Endometrial microvascular endothelial cells (primary cell): ENCODE results near the gene MYL7. TPM values are rescaled to one million over a fixed set of nuclear protein-coding genes. Genes with fewer than 3 reads are reported as not detected.
"Not testable (repeated sequence)": the region's sequence is repeated elsewhere in the genome, so short reads cannot be mapped to it uniquely, and the experiment has no call there.

ENCODE experiments used
- in situ Hi-C: cut with HindIII; loops from 2 replicates; pipeline ENCODE4 v1.10.0; 2017; ENCODE audit warnings: low sequenced_read_pairs, low pct_unique_long_range_greater_than_20kb; ENCODE audit errors: inconsistent ontology term
- total RNA-seq: library from RNA; depleted of rRNA; stranded (reverse); fragments of >200 nt; gene quantifications from one replicate; pipeline ENCODE4 v1.2.3, GENCODE V29; 2015; ENCODE audit errors: inconsistent ontology term

The MYL7 gene
- total RNA-seq, 1 donor from 2014 or later = not detected

DNA sequence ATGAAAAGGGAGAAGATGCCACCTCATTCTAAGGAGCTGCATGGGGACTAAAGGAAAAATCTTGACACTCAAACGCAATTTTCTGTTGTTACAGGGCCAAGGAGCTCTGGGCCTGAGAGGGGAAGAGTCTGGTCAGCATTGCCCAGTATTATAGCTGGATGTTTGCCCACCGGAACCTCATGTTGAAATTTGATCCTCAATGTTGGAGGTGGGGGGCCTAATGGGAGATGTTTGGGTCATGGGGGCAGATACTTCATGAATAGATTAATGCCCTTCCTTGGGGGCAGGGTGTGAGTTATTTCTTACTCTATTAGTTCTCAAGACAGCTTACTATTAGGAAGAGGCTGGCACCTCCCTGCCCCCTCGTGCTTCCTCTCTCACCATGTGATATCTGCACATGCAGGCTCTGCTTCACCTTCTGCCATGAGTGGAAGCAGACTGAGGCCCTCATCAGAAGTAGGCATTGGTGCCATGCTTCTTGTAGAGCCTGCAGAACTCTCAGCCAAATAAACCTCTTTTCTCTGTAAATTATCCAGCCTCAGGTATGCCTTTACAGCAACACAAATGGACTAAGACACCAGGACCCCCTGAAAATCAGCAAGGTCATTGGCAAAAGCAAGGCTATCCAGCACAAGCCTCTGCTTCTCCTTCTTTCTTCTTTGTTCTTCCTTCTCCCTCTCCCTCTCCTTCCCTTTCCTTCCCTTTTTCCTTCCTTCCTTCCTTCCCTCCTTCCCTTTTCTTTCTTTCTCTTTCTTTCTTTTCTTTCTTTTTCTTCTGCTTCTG, 33.0 kb upstream of the MYL7 start:
- in situ Hi-C loops = no loop called here

DNA sequence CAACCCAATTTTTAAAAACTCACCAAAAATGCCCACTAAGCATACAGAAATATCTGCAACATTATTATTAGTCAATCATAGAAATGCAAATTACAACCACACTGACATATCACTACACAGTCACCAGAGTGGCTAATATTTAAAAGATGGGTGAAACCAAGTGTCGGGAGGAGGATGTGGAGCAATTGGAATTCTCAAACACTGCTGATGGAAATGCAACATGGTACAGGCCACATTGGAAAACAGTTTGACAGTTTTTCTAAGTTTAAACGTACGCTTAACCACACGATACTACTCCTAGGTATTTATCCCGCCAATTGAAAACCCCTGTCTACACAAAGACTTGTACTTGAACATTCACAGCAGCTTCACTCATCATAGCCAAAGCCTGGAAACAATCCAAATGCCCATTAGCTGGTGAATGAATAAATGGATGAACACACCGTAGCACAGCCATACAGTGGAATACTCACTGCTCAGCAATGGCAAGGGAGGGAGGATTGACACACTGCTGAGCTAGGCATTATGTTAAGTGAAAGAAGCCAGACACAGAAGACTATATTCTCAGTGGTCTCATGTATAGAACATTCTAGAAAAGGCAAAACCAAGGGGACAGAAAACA, 31.8 kb upstream of the MYL7 start:
- in situ Hi-C loops = no loop called here

- in situ Hi-C loops = no loop called here
Measured at GRCh38 chr7:44172352-44172751, 31.2 kb upstream of the MYL7 start.

DNA sequence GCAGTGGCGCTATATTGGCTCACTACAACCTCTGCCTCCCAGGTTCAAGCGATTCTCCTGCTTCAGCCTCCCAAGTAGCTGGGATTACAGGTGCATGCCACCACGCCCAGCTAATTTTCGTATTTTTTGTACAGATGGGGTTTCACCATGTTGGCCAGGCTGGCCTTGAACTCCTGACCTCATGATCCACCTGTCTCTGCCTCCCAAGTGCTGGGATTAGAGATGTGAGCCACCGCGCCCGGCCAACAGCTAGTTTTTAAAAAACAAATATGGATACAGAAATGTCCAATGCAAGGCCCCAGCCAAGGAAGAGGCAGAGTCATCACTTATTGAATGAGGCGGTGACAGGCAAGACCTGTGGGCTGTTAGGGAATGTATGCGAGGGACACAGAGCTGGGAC, 30.8 kb upstream of the MYL7 start:
- in situ Hi-C loops = not testable (repeated sequence)

DNA sequence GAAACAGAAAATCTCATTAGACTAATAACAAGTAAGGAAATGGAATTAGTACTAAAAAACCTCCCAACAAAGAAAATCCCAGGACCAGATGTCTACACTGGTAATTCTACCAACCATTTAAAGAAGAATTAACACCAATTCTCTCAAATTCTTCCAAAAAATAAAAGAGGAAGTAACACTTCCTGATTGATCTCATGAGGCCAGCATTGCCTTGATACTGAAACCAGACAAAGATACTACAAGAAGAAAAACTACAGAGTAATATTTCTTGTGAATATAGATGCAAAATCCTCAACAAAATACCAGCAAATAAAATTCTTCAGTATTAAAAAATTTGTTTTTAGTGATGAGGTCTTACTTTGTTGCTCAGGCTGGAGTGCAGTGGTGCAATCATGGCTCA, 26.8 kb upstream of the MYL7 start:
- in situ Hi-C loops = no loop called here

DNA sequence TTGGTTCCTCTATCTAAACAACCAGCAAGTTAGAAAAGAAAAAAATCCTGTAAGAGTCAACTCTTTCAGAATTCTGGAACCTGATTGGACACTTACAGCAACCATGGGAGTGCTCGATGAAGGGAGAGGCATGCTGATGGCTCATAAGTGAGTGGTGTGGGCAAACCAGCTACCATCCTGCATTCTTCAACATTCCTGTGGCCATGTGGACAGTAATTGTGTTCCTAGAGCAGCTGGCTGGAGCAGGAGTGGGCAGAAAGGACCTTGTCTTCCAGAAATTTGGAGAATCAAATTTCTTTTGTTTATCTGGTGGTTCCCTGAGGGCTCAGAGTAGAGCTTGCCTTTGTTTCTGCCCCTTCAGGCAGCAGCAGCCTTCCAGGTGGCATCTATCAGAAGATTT, 22.5 kb upstream of the MYL7 start:
- in situ Hi-C loops = no loop called here

DNA sequence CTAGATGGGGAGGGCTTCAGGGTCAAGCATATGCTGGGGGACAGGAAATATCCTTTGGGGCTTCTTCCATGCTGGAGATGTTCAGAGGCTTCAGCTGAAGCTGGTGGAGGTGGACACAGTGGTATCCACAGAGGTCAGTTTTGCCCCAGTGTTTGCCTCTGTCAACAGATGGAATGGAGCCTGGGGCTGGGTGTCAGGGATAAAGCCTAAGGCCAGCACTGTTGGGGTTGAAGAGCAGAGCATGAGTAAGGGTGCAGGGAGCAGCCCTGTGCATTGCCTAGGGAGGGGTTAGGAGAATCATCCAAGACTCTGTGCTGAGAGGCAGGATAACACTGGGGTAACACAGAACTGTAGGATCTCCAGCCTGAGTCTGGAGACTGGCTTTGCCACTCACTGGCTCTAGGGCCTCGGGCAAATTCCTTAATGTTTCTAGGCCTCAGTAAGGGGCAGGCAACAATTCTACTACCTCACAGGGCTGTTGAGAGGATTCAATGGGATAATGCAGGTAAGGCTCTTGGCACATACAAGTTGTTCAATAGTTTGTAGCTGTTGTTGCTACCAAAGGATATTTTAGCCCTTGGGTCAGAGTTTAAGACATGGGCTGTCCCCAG, 21.8 kb upstream of the MYL7 start:
- in situ Hi-C loops = no loop called here

DNA sequence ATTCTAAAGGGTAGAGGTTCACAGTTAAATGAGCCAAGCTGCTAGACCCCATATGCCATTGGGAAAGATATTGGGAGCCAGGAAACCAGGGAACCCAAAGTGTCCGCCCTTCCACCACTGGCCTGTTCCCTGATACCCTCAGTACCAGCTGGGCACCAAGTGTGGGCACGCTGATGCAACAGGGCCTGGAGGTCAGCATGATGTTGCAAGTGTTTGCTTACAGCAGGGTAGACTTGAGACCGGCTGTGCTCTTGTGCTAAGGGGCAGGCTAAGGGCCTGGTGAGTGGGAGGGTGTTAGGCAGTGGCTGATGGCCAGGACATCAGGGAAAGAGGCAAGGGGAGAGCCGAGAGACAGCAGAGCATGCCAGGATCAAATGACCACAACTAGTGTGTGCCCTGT, 21.0 kb upstream of the MYL7 start:
- in situ Hi-C loops = no loop called here

DNA sequence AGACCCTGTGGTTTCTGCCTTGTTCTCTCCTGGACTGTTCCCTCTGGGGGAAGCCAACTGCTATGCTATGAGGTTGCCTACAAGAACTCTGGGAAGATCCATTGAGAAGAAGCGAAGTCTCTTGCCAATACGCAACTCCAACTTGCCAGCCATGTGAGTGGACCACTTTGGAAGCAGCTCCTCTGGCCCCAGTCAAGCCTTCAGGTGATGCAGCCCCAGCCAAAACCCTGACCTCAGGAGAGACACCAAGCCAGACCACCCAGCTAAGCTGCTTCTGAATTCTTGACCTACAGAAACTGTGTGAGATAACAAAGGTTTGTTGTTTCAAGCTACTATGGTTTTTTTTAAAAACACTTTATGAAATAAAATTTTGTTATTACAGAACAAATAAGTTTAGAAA, 20.2 kb upstream of the MYL7 start:
- in situ Hi-C loops = no loop called here

GRCh38 chr7:44159824-44160630, 18.9 kb upstream of the MYL7 start:
- in situ Hi-C loops = no loop called here

GRCh38 chr7:44158873-44159631, 17.9 kb upstream of the MYL7 start:
- in situ Hi-C loops = no loop called here

DNA sequence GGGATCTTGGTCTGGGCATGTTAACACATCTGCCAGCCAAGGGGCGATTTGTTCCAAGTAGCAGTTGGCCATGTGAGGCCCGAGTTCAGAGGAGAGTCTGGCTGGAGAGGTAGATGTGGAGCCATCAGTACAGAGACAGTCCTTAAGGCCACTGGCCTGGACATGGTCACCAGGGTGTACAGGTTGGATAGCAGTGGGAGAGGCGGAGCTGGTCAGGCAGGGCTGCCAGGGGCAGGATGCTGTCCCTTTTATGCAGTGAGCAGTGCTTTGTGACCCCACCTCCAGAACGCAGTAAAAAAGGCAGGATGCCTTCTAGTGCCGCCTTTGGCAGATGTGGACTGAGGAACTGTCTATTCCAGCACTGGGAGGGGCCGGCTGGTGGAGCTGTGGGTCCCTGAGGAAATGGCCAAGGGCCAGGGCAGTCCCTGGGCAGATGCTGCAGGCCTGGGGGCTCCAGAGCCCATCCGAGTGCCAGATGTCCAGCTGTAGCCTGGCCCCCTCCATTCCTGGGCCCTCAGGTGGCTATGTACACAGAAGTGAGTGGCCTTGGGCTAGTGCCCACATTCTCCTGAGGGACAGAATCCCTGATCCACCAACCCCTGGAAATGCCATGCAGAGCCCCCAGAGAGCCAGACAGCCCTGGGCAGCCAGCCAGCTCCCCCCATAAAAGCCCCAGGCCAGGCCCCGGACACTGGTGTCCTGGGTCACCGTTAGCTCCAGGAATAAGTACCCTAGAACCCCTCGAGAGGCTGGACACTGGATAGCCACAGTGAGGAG, 17.2 kb upstream of the MYL7 start:
- in situ Hi-C loops = no loop called here

DNA sequence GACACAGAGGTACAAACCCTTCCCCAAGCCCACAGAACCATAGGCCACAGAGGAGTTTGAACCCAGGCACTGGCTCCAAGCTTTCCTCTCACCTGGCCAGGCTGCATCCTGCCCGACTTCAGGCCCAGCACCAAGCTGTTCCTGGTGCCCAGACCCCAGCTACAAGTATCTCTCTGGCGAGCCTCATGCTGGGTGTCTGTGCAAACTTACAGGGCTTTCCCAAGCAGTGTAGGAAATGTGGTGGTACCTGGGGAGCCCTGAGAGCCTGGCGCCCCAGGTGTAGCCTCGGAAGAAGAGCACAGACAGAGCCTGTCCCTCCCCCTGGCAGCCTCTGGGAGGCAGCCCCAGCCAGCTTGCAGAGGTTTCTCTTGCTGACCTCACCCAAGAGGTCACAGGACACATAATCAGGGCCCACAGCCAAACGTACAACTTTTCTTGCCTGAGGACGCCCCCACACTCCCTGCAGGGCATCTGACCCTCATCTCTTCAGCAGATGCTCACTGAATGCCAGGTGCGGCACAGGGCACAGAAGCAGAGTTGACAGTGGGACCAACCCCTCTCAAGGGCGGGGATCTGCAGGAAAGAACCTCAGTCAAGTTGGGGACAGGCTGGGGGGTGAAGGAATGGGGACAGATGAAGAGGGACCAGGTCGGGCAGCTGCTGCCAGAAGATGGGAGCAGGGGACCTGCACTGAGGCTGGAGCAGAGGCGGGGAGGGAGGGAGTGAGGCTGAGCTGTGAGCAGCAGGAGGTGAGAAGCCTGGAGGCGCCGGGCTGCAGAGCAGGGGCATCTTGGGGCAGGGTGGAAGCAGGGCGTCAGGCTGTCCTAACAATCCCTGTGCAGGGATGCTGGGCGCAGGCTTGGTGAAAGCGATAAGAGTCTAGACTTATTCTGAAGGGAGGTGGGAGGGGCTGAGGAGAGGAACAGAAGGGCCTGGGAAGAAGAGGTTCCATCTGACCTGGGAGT, 16.3 kb upstream of the MYL7 start:
- in situ Hi-C loops = no loop called here

DNA sequence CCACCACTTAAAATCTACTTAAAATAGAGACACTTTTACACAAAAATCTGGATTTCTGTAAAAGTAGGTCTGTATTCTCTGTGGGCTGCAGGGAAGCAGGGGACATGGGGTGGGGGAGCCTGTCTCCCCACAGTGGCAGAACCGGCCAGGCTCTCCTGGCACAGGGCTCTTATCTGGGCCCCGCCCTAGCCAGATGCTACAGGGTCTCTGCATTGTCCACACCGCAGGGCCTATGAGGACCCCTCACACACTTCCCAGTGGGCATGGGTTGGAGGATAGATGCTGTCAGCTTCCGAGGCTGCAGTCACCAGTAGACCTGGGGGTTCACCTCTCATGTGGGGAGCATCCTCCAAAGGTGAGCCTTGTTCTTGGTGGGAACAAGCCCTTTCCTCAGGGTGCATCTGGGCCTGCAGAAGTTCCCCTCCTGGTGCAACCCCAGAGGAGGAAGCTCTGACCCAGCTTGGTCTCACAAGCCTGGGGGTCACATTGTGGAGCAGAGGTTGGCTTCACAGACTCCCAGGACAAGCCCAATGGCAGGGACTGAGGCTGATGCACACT, 15.4 kb upstream of the MYL7 start:
- in situ Hi-C loops = no loop called here

DNA sequence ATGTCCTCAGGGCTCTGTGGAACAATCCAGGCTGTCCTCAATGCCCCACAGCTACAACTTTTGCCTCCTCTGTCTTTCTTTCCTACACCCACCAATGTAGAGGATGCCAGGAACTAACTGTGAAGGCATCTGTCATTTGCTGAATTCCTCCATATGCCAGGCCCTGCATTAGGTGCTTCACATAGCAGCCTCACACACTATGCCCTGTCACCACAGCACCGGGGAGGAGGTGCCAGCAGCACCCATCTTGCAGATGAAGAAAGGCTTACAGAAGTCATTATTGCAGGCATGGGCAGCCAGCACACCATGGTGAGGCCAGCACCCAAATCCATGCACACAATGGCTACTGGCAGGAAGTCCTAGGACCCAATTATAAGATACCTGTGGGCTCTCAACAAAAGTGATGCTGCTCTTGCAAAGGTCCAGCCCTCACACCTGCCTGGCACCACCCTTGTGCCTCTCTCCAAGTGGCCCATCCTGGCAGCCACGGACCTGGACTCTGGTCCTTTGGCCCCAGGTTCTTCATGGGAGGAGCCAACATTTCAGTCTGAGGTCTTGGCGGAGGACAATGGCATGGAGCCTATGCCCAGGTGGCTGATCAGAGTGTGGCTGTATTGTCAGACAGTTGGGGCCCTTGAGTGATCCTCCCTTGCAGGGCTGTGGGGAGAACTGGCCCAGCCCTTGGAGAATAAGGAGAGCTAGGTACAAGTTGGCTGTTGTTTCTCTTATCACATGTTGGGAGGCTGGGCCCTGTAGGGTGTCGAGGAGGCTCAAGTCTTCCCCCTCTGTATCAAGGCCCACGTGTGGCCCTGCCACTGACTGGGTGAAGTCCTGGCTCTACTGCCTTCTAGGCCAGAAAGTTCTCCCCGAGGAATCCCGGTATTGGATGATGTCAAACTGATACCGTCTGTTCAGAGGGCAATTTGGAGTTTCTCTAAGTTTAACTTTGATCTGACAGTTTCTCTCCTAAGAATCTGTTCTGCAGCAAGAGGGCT, 14.4 kb upstream of the MYL7 start:
- in situ Hi-C loops = no loop called here

- in situ Hi-C loops = no loop called here
Measured at GRCh38 chr7:44154703-44155102, 13.6 kb upstream of the MYL7 start.
